ENCODE measurements around the gene GNA12.

The GNA12 gene

DNA sequence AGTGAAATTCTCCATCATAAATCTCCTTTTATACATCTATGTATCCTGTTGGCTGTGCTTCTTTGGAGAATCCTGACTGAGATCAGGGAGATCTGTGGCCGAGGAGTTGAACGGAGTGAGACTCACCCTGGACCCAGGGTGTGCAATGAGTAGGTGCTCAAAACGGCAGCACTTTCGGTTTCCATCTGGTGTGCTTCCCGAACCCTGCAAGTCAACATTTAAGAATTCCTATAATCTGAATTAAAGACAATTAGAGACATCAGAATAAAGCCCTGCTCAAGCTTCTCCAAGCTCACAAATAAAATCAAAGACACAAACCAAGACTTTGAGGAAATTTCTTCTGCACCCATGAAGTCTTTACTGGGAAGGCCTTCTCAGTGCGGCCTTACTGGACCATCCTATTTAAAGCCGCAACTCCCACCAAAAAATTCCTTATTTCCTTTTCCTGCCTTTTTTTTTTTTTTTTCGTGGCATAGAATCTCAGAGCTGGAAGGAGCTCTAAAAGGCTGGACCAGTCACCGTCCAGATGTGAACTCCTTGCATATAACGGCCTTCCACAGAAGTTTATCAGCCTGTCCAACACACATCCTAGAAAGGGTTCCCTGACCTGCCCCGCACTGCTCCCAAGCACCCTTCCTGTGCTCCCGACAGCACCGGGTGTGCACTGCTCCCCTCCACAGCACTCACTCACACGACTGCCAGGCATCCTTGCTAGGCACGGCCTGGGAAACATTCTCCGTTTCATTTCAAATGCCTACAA, 29.7 kb downstream of the GNA12 start:
- H3K4me1 ChIP-seq (ENCODE audit: control insufficient read depth, low read length), result peaks cover 3% of the 10 kb centered on the region; the same call in 1 of the 2 replicates
- no peak overlapping the region for H3K4me3 ChIP-seq (ENCODE audit: low read length)
- TF ChIP-seq, protein P1, sequence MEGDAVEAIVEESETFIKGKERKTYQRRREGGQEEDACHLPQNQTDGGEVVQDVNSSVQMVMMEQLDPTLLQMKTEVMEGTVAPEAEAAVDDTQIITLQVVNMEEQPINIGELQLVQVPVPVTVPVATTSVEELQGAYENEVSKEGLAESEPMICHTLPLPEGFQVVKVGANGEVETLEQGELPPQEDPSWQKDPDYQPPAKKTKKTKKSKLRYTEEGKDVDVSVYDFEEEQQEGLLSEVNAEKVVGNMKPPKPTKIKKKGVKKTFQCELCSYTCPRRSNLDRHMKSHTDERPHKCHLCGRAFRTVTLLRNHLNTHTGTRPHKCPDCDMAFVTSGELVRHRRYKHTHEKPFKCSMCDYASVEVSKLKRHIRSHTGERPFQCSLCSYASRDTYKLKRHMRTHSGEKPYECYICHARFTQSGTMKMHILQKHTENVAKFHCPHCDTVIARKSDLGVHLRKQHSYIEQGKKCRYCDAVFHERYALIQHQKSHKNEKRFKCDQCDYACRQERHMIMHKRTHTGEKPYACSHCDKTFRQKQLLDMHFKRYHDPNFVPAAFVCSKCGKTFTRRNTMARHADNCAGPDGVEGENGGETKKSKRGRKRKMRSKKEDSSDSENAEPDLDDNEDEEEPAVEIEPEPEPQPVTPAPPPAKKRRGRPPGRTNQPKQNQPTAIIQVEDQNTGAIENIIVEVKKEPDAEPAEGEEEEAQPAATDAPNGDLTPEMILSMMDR (IDR thresholded peaks at IDR 0.05; ENCODE audit: low read depth, low read length, poor library complexity, severe bottlenecking), result no peak
- TF ChIP-seq EZH2phosphoT487 (IDR thresholded peaks at IDR 0.05; ENCODE audit: borderline replicate concordance, low read length), result no peak
- no peak overlapping the region for H3K27ac ChIP-seq (ENCODE audit: low read depth, low read length)
- 0 out of 2 replicates have a peak, but pooled peaks cover 4% of the 10 kb centered on the region for H4K20me1 ChIP-seq (ENCODE audit: control insufficient read depth, insufficient read depth, low read depth, low read length)
- no peaks in the 10 kb centered on the region for H3K36me3 ChIP-seq (ENCODE audit: control insufficient read depth, low read length)
- no peaks in the 10 kb centered on the region for H3K9me3 ChIP-seq (ENCODE audit: control insufficient read depth, insufficient read depth, low read length)
- H3F3A ChIP-seq (ENCODE audit: control insufficient read depth, insufficient read depth), result no peaks in the 10 kb centered on the region; the same call in 1 of the 2 replicates
- H3K27me3 ChIP-seq (ENCODE audit: control insufficient read depth, low read length), result peaks cover 7% of the 10 kb centered on the region; the same call in 1 of the 2 replicates
- H3K4me2 ChIP-seq (ENCODE audit: low read length), result no peak overlapping the region
- peaks cover 25% of the 10 kb centered on the region for H3K79me2 ChIP-seq (ENCODE audit: control insufficient read depth, low read length)
- no peaks in the 10 kb centered on the region for H3K9me2 ChIP-seq (replicated peaks; ENCODE audit: control insufficient read depth, low read length)

DNA sequence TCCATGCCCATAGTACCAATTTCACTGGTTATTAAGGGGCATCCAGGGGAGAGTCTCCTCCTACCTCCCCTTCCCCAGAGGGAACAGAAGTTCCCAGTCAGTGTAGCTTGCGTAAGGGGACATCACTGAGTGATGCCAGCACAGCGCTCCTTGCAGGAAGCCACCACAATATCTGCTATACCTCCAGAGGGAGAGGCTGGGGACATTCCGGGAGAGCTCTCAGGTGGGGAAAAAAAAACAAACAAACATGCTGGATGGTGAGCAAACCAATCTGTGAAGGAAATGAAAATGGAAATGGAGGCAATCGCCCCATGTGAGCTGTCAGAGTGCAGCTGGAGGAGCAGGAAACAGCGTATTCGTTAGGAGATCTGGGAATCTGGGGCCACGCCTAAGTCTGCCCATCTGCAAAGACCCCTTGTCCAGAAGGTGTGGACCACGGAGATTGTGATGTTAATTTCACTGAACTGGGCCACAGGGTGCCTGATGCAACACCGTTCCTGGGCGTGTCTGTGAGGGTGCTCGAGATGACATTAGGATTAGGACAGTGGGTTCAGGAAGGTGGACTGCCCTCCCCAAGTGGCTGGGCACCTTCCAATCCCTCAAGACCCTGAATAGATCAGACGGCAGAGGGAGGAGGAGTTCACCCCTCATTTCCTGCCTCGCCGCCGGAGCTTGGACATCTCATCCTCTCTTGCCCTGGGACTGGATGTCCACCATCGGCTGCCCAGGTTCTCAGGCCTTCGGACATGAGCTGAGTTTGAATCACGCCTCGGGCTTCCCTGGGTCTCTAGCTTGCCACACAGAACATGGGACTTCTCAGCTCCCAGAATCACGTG, 30.5 kb downstream of the GNA12 start:
- Histone ChIP-seq H3K36me3 (ENCODE audit: control insufficient read depth, low read length) (no peaks in the 10 kb centered on the region), H3F3A (ENCODE audit: control insufficient read depth, insufficient read depth) (no peaks in the 10 kb centered on the region; the same call in 1 of the 2 replicates), H3K4me1 (ENCODE audit: control insufficient read depth, low read length) (peaks cover 7% of the 10 kb centered on the region), H3K79me2 (ENCODE audit: control insufficient read depth, low read length) (peaks cover 17% of the 10 kb centered on the region), H4K20me1 (ENCODE audit: control insufficient read depth, insufficient read depth, low read depth, low read length) (peaks cover 4% of the 10 kb centered on the region; the same call in 1 of the 2 replicates), H3K9me3 (ENCODE audit: control insufficient read depth, insufficient read depth, low read length) (no peaks in the 10 kb centered on the region), H3K4me2 (ENCODE audit: low read length) (no peak overlapping the region), H3K4me3 (ENCODE audit: low read length) (no peak overlapping the region), H3K9me2 (replicated peaks; ENCODE audit: control insufficient read depth, low read length) (no peaks in the 10 kb centered on the region), H3K27ac (ENCODE audit: low read depth, low read length) (no peak overlapping the region), H3K27me3 (ENCODE audit: control insufficient read depth, low read length) (no peaks in the 10 kb centered on the region)
- TF ChIP-seq, protein P1 (IDR thresholded peaks at IDR 0.05; ENCODE audit: low read depth, low read length, poor library complexity, severe bottlenecking), result no peak
- TF ChIP-seq EZH2phosphoT487 (IDR thresholded peaks at IDR 0.05; ENCODE audit: borderline replicate concordance, low read length), result no peak

DNA sequence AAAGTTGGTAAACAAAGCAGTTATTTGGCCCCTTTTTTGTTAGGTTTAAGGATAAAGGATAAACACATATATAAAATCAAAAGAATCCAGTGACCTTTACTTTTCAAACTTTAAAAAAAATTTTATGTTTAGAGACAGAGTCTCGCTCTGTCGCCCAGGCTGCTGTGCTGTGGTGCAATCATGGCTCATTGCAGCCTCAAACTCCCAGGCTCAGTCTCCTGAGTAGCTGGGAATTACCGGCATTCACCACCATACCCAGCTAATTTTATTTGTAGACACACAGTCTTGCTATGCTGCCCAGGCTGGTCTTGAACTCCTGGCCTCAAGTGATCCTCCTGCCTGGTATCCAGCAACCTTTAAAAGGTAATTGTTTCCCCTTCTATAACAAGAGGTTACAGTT, 31.3 kb downstream of the GNA12 start:
- H3K9me2 ChIP-seq (replicated peaks; ENCODE audit: control insufficient read depth, low read length), result no peaks in the 10 kb centered on the region
- TF ChIP-seq EZH2phosphoT487 (IDR thresholded peaks at IDR 0.05; ENCODE audit: borderline replicate concordance, low read length), result no peak
- TF ChIP-seq, protein P1 (IDR thresholded peaks at IDR 0.05; ENCODE audit: low read depth, low read length, poor library complexity, severe bottlenecking), result no peak
- H3F3A ChIP-seq (ENCODE audit: control insufficient read depth, insufficient read depth), result no peaks in the 10 kb centered on the region; the same call in 1 of the 2 replicates
- H3K4me1 ChIP-seq (ENCODE audit: control insufficient read depth, low read length), result peaks cover 14% of the 10 kb centered on the region
- no peaks in the 10 kb centered on the region for H3K9me3 ChIP-seq (ENCODE audit: control insufficient read depth, insufficient read depth, low read length)
- no peak overlapping the region for H3K4me3 ChIP-seq (ENCODE audit: low read length)
- H3K27ac ChIP-seq (ENCODE audit: low read depth, low read length), result no peak overlapping the region
- H3K27me3 ChIP-seq (ENCODE audit: control insufficient read depth, low read length), result no peaks in the 10 kb centered on the region
- H3K79me2 ChIP-seq (ENCODE audit: control insufficient read depth, low read length), result peaks cover 22% of the 10 kb centered on the region
- peaks cover 4% of the 10 kb centered on the region; the same call in 1 of the 2 replicates for H4K20me1 ChIP-seq (ENCODE audit: control insufficient read depth, insufficient read depth, low read depth, low read length)
- no peaks in the 10 kb centered on the region for H3K36me3 ChIP-seq (ENCODE audit: control insufficient read depth, low read length)
- H3K4me2 ChIP-seq (ENCODE audit: low read length), result no peak overlapping the region
